Astrocyte (in vitro differentiated cells and primary cell): ENCODE measurements around the gene TUBA1A. TPM values are rescaled to one million over a fixed set of nuclear protein-coding genes. Genes with fewer than 3 reads are reported as not detected.
"Not testable (repeated sequence)": the region's sequence is repeated elsewhere in the genome, so short reads cannot be mapped to it uniquely, and the experiment has no call there.

ENCODE experiments used
- DNase-seq: peaks from one replicate; pipeline ENCODE4 v3.0.0-alpha.2; 2010; ENCODE audit warnings: low read depth
- FAIRE-seq: peaks from 2 replicates; lab custom pipeline; 2011; peaks lifted over from hg19 to GRCh38; lab: Jason Lieb, UNC
- H2AFZ ChIP-seq: 2 replicates; pipeline ENCODE4 v1.6.0; 2012; ENCODE audit warnings: low read depth, low read length, inconsistent platforms
- H3K27ac ChIP-seq: 2 replicates; pipeline ENCODE4 v1.5.1; 2011; ENCODE audit warnings: low read depth, low read length, inconsistent platforms
- H3K27me3 ChIP-seq: 2 replicates; pipeline ENCODE4 v1.6.0; 2011; ENCODE audit warnings: low read length, inconsistent platforms; ENCODE audit not compliant: insufficient read depth
- H3K36me3 ChIP-seq: 2 replicates; pipeline ENCODE4 v1.5.1; 2011; ENCODE audit warnings: low read length, inconsistent platforms; ENCODE audit not compliant: insufficient read depth
- H3K4me1 ChIP-seq: 2 replicates; pipeline ENCODE4 v1.5.1; 2011; ENCODE audit warnings: low read length, inconsistent platforms; ENCODE audit not compliant: insufficient read depth
- H3K4me2 ChIP-seq: 2 replicates; pipeline ENCODE4 v1.6.0; 2012; ENCODE audit warnings: low read length, inconsistent platforms
- H3K4me3 ChIP-seq: 2 replicates; pipeline ENCODE4 v1.5.1; 2011; ENCODE audit warnings: low read depth, mild to moderate bottlenecking, low read length, inconsistent platforms; ENCODE audit not compliant: insufficient read depth
- H3K79me2 ChIP-seq: 2 replicates; pipeline ENCODE4 v1.6.0; 2012; ENCODE audit warnings: mild to moderate bottlenecking, low read length, inconsistent platforms; ENCODE audit not compliant: insufficient read depth
- H3K9ac ChIP-seq: 2 replicates; pipeline ENCODE4 v1.6.0; 2012; ENCODE audit warnings: mild to moderate bottlenecking, low read length, inconsistent platforms
- H3K9me3 ChIP-seq: 2 replicates; pipeline ENCODE4 v1.5.1; 2012; ENCODE audit warnings: low read depth, mild to moderate bottlenecking, low read length, inconsistent platforms; ENCODE audit not compliant: insufficient read depth
- H4K20me1 ChIP-seq: 2 replicates; pipeline ENCODE4 v1.6.0; 2012; ENCODE audit warnings: low read length, inconsistent platforms; ENCODE audit not compliant: insufficient read depth
- H3K27ac Mint-ChIP-seq: one replicate; pipeline ENCODE4 v1.8.0; 2021; ENCODE audit warnings: mild to moderate bottlenecking, mixed read lengths; ENCODE audit not compliant: unreplicated experiment
- H3K27me3 Mint-ChIP-seq: one replicate; pipeline ENCODE4 v1.8.0; 2021; ENCODE audit warnings: low read depth, mixed read lengths; ENCODE audit not compliant: unreplicated experiment
- H3K36me3 Mint-ChIP-seq: one replicate; pipeline ENCODE4 v1.8.0; 2021; ENCODE audit warnings: low read depth, mixed read lengths; ENCODE audit not compliant: unreplicated experiment
- H3K4me1 Mint-ChIP-seq: one replicate; pipeline ENCODE4 v1.8.0; 2021; ENCODE audit warnings: low read depth, mixed read lengths; ENCODE audit not compliant: unreplicated experiment
- H3K4me3 Mint-ChIP-seq: one replicate; pipeline ENCODE4 v1.8.0; 2021; ENCODE audit warnings: mild to moderate bottlenecking, moderate library complexity, mixed read lengths; ENCODE audit not compliant: unreplicated experiment
- H3K9me3 Mint-ChIP-seq: one replicate; pipeline ENCODE4 v1.8.0; 2021; ENCODE audit warnings: mild to moderate bottlenecking, mixed read lengths; ENCODE audit not compliant: unreplicated experiment
- CTCF ChIP-seq: IDR thresholded peaks from 2 replicates; pipeline ENCODE4 v1.5.1; 2011; ENCODE audit warnings: low read depth, mild to moderate bottlenecking, inconsistent platforms, low read length, moderate library complexity; ENCODE audit not compliant: insufficient read depth
- EZH2 ChIP-seq: IDR thresholded peaks from 2 replicates; pipeline ENCODE4 v1.6.1; 2012; ENCODE audit warnings: mild to moderate bottlenecking, low read length, inconsistent platforms; ENCODE audit not compliant: insufficient read depth
- total RNA-seq: library from RNA; stranded (reverse); gene quantifications from 2 replicates; pipeline ENCODE4 v1.2.1, GENCODE V29; 2021

TUBA1A gene
- total RNA-seq, 1 donor from 2014 or later = 932 TPM

GRCh38 chr12:49188201-49188915 is 522 bp downstream of the TUBA1A start:
- H3K27me3 Mint-ChIP-seq = peaks cover 3% of the 10 kb centered on the region
- TF ChIP-seq EZH2 = no peak
- no peak for TF ChIP-seq CTCF
- H3K36me3 Mint-ChIP-seq = peaks cover 16% of the 10 kb centered on the region
- peaks cover 23% of the 10 kb centered on the region for H3K4me1 Mint-ChIP-seq
- Histone ChIP-seq H3K9me3 (no peaks in the 10 kb centered on the region), H3K4me2 (peak overlapping the region; percentile 86), H3K36me3 (peaks cover 21% of the 10 kb centered on the region), H3K4me3 (peak overlapping the region; percentile 96), H3K9ac (peak overlapping the region; percentile 99), H3K27ac (peak overlapping the region; percentile 93), H2AFZ (no peak overlapping the region), H3K27me3 (no peaks in the 10 kb centered on the region), H3K79me2 (peaks cover 44% of the 10 kb centered on the region), H3K4me1 (peaks cover 14% of the 10 kb centered on the region), H4K20me1 (peaks cover 52% of the 10 kb centered on the region)
- H3K9me3 Mint-ChIP-seq = peaks cover 4% of the 10 kb centered on the region
- peak overlapping the region; percentile 99 for H3K27ac Mint-ChIP-seq
- DNase-seq (peak; percentile 42), FAIRE-seq (no peak)
- H3K4me3 Mint-ChIP-seq = peak overlapping the region; percentile 98

GRCh38 chr12:49187184-49187583 is 1.7 kb downstream of the TUBA1A start:
- peak overlapping the region; percentile 2 for H3K27ac Mint-ChIP-seq

GRCh38 chr12:49186307-49186706 is 2.6 kb downstream of the TUBA1A start:
- H3K36me3 ChIP-seq = peaks cover 21% of the 10 kb centered on the region
- peak overlapping the region; percentile 96 for H3K4me3 ChIP-seq
- peak overlapping the region; percentile 99 for H3K9ac ChIP-seq
- Mint-ChIP-seq H3K4me3 (peak overlapping the region; percentile 98), H3K36me3 (peaks cover 16% of the 10 kb centered on the region), H3K4me1 (peaks cover 23% of the 10 kb centered on the region)
- H3K79me2 ChIP-seq = peaks cover 44% of the 10 kb centered on the region
- H3K27ac Mint-ChIP-seq, H3K9me3 ChIP-seq, H3K27me3 ChIP-seq, FAIRE-seq, H3K9me3 Mint-ChIP-seq, H2AFZ ChIP-seq, H3K27ac ChIP-seq, H3K27me3 Mint-ChIP-seq, DNase-seq: not testable (repeated sequence)
- peaks cover 54% of the 10 kb centered on the region for H4K20me1 ChIP-seq
- peak overlapping the region; percentile 86 for H3K4me2 ChIP-seq
- peaks cover 14% of the 10 kb centered on the region for H3K4me1 ChIP-seq

More at GRCh38 chr12:49187184-49187583, 1.7 kb downstream of the TUBA1A start:
- Mint-ChIP-seq H3K27me3 (no peaks in the 10 kb centered on the region), H3K36me3 (peaks cover 16% of the 10 kb centered on the region), H3K4me1 (peaks cover 23% of the 10 kb centered on the region), H3K4me3 (peak overlapping the region; percentile 98), H3K9me3 (peaks cover 4% of the 10 kb centered on the region)
- Histone ChIP-seq H3K36me3 (peaks cover 21% of the 10 kb centered on the region), H3K27me3 (no peaks in the 10 kb centered on the region), H4K20me1 (peaks cover 54% of the 10 kb centered on the region), H3K79me2 (peaks cover 44% of the 10 kb centered on the region), H3K4me2 (peak overlapping the region; percentile 86), H2AFZ (no peak overlapping the region), H3K4me1 (peaks cover 14% of the 10 kb centered on the region), H3K4me3 (peak overlapping the region; percentile 96), H3K9ac (peak overlapping the region; percentile 99), H3K27ac (peak overlapping the region; percentile 93), H3K9me3 (no peaks in the 10 kb centered on the region)
- peak; percentile 53 for DNase-seq
- FAIRE-seq = no peak
- TF ChIP-seq CTCF (no peak), EZH2 (no peak)

GRCh38 chr12:49184697-49185096 is 4.2 kb downstream of the TUBA1A start:
- Mint-ChIP-seq H3K4me3 (peak overlapping the region; percentile 77), H3K27ac (peak overlapping the region; percentile 76), H3K36me3 (peaks cover 16% of the 10 kb centered on the region), H3K4me1 (peaks cover 19% of the 10 kb centered on the region)
- not testable (repeated sequence) for H3K27ac ChIP-seq, H3K27me3 ChIP-seq, H3K9me3 Mint-ChIP-seq, H3K9me3 ChIP-seq, FAIRE-seq, H3K4me1 ChIP-seq, H2AFZ ChIP-seq, H3K27me3 Mint-ChIP-seq, DNase-seq, H3K9ac ChIP-seq
- Histone ChIP-seq H3K4me2 (peak overlapping the region; percentile 86), H3K36me3 (peaks cover 21% of the 10 kb centered on the region), H4K20me1 (peaks cover 54% of the 10 kb centered on the region), H3K4me3 (peak overlapping the region; percentile 40), H3K79me2 (peaks cover 38% of the 10 kb centered on the region)
